Sigmoid colon (tissue), 3 donors: ENCODE data around the gene FAM13A.

Experiments used
- POLR2A ChIP-seq, 2 donors: fragments of 450-650 bp; IDR thresholded peaks; one replicate each; pipeline ENCODE4 v1.6.1; 2016; ENCODE audit warnings: antibody characterized with exemption in 2 of 2, mild to moderate bottlenecking in 2 of 2, moderate library complexity in 2 of 2
- TF ChIP-seq, protein P1 (sequence below), 4 experiments: fragments of 450-650 bp in 3 of 4; fragments of 200-600 bp in 1 of 4; IDR thresholded peaks; one replicate each; pipeline ENCODE4 v1.5.1; 2016 to 2019; ENCODE audit warnings: antibody characterized with exemption in 4 of 4, mild to moderate bottlenecking in 3 of 4, moderate library complexity in 2 of 4

DNA sequence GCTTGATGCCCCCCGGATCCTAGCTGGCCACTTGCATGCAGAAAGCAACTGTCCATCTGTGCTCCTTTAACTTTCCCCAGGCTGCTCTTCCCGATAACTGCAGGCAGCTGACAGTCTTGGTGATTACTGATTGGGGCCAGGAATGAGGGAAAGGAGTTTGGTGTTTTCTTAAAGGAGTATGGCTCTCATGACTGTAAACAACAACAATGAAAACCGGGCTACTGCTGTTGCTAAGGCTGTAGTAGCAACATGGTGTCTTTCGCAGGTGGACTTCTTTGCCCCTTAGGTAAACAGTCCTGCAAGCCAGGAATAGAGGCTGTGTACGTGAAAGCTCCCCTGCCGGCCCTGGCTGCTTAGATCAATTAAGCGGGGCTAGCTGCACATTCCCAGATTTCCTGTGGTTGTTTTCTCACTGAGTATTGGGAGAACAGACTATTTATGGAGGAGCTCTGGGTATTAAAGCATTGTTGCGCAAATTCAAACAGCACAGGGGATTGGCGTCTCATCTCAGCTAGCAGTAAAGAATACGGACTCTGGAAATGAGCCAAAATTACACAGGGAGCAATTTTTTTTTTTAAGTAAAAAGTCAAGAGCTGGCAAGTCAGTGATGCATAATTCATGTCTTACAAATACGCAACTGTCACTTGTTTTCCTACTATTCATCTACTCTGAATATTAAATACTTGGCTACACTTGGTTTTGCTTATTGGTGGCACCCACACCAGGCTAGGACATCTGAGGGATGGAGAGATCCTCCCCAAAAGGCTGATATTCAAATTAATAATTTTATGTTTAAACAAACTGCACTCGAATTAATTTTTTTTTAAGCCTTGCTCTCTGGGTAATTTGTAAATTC, 297.7 kb downstream of the FAM13A start:
- no peak for TF ChIP-seq POLR2A (IDR thresholded peaks at IDR 0.05)
- TF ChIP-seq, protein P1, sequence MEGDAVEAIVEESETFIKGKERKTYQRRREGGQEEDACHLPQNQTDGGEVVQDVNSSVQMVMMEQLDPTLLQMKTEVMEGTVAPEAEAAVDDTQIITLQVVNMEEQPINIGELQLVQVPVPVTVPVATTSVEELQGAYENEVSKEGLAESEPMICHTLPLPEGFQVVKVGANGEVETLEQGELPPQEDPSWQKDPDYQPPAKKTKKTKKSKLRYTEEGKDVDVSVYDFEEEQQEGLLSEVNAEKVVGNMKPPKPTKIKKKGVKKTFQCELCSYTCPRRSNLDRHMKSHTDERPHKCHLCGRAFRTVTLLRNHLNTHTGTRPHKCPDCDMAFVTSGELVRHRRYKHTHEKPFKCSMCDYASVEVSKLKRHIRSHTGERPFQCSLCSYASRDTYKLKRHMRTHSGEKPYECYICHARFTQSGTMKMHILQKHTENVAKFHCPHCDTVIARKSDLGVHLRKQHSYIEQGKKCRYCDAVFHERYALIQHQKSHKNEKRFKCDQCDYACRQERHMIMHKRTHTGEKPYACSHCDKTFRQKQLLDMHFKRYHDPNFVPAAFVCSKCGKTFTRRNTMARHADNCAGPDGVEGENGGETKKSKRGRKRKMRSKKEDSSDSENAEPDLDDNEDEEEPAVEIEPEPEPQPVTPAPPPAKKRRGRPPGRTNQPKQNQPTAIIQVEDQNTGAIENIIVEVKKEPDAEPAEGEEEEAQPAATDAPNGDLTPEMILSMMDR (IDR thresholded peaks at IDR 0.05), result no peak
